Measurements from ENCODE around the gene MYBBP1A.

Gene MYBBP1A

GRCh38 chr17:4549781-4550533 lies 5.2 kb downstream of the MYBBP1A start:
- DNase-seq (ENCODE audit: low read depth in 3 of 3): no peak

DNA sequence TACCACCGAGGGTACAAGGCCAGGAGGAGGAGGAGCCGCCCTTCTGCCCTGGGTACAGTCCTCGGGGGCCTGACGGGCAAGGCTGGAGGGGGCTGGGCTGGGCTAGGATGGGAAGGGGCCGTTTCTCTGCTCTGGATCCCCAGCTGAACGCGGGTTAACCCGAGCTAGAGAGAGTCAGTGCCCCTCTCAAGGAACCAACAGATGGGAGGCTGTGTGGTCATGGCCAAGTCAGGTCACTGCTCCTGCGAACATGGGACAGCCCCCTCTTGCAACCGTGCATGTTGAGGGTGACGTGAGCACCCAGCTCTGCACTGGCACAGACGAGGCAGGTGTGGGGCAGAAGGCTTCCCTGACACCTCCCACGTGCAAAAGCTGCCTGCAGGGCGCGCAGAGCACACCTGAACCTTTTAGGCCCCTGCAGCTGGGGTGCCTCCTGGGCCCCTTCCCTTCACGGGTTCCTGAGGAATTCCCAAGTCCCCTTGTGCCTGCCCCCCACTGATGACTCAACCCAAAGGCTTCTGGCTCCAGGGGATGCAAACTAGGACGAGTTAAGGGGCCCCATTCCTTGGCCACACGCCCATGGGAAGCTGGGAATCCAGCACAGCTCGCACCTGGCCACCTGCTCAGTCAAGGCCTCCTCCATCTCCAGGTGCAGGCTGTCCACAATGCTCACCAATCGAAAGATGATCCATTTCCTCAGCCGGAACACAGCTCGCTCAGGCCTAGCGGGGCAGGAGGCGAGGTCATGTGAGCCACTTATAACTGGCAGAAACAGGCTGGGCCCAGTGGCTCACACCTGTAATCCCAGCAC lies 6.3 kb downstream of the MYBBP1A start:
- no peak for DNase-seq (ENCODE audit: low read depth in 3 of 3)

DNA sequence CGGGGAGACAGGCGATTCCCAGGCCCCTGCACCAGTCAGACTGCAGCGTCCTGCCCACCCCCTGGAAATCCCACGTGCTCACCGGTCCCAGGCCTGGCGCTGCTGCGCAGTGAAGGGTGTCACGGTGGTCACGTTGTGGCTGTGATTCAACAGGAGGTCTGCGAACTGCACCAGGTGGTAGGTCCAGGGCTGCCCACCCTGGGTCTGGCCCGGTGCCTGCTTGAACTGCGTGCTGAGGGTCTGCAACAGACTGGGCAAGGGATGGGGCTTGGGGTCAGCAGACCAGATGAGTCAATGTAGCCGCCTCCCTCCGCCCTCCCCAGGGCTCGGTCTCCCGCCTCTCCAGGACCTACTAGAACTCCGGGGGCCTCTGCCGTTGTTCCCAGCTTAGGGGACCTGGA lies 7.1 kb downstream of the MYBBP1A start:
- DNase-seq (ENCODE audit: low read depth in 3 of 3): no peak

GRCh38 chr17:4547118-4547906 lies 7.9 kb downstream of the MYBBP1A start:
- DNase-seq (ENCODE audit: low read depth in 3 of 3): no peak

DNA sequence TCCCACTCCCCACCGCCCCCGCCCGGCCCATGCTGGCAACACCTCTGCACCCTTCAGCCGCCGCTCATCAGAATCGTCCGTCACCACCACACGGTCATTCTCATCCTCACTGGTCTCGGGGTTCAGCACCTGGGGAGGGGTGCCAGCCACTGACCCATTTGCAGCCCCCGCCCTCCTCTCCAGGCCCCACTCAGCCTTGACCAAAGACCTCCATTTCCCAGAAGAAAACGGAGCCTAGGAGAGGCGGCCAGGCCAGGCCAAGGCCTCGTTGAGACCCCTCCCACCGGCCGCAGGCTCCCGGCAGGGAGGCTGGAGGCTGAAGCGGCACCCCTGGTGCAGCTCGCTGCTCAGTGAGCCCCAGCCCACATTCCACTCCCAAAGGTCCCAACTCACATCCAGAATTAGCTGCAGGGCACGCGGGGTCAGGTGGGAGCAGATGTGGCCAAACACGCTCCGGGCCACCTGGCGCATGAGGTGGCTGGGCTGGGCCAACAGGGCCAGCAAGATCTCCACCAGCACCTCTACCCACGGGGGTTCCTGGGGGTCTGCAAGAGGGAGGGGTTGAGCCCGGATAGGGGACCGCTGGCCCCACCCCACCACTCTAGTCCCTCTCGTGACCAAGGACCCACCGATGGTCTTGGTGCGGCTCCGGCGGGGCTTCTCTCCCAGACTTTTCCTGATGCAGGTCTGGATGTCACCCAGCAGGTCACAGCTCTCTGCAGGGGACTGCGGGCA lies 9.8 kb downstream of the MYBBP1A start:
- no peak for DNase-seq (ENCODE audit: low read depth in 3 of 3)

GRCh38 chr17:4544951-4545216 lies 10.3 kb downstream of the MYBBP1A start:
- no peak for DNase-seq (ENCODE audit: low read depth in 3 of 3)

- no peak for DNase-seq (ENCODE audit: low read depth in 3 of 3)
These were observed 10.8 kb downstream of the MYBBP1A start for GRCh38 chr17:4544135-4544950.

DNA sequence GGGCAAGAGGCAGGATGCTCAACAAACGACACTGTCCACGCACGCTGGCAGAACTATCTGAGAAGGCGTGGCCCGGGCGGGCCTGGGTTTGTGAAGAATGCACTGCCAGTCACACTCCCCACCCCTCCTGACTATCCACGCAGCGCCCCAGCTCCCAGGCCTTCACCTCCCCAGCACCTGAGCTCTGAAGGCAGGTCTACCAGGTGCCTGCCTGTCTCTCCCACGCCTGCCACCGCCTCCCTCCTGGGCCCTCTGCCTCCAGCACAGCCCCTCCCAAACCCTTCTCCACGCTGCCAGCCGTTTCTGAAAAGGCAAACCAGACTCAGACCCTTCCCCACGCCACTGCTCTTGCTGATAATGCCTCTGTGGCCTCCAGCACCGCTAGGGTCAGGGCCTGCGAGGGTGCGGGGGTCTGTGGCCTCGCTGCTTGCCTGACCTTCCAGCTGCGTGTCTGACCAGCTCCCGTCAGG lies 11.6 kb downstream of the MYBBP1A start:
- no peak for DNase-seq (ENCODE audit: low read depth in 3 of 3)

GRCh38 chr17:4542726-4543191 lies 12.4 kb downstream of the MYBBP1A start:
- DNase-seq (ENCODE audit: low read depth in 3 of 3): no peak

GRCh38 chr17:4542003-4542725 lies 13.0 kb downstream of the MYBBP1A start:
- DNase-seq (ENCODE audit: low read depth in 3 of 3): no peak

DNA sequence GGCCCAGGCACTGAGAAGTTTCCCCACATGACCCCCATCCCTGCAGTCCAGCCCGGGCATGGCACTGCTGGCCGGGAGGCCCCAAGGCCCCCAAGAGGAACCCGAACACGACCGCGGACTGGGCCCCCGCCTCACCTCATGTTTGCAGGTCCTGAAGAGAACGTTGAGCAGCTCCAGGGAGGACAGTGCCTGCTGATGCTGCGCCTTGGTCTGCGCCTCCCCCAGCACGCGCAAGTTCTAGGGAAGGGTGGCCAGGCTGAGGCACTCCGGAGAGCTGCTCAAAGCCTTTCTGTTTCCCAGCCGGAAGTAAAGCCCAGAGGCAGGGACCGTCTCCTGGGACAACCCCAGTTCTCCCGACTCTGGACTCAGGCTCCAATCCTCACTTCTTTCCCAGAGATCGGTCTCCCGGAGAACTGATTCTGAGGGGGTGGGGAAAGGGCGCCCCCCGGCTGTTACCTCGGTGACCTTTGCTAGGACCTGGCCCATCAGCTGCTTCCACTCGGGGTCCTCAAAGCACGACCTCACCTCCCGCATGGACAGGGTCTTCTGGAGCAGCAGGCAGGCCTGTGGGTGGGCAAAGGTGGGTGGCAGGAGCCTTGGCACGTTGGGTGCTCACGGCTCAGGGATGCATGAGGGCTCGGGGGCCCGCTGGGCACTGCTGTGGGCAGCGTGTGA lies 13.7 kb downstream of the MYBBP1A start:
- no peak for DNase-seq (ENCODE audit: low read depth in 3 of 3)

GRCh38 chr17:4540687-4541327 lies 14.4 kb downstream of the MYBBP1A start:
- no peak for DNase-seq (ENCODE audit: low read depth in 3 of 3)

DNA sequence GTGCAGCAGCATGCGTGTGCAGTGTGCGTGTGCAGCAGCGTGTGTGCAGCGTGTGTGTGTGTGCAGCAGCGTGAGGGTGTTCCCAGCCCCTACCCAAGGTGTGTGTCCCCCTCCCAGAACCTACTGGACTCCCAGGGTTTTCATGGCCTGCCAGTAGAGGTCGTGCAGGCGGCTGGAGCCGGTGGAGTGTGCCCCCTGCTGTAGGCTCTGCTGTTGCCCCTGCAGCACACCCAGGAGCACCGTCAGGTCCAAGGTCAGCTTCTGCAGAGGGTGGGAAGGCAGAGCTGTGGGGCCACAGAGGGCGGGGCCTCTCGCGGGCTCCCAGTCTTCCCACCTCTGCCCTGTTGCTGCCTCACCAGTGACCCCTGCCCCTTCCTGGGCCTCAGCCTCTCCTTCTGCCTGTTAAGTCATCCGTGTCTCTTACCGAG lies 14.9 kb downstream of the MYBBP1A start:
- no peak for DNase-seq (ENCODE audit: low read depth in 3 of 3)

DNA sequence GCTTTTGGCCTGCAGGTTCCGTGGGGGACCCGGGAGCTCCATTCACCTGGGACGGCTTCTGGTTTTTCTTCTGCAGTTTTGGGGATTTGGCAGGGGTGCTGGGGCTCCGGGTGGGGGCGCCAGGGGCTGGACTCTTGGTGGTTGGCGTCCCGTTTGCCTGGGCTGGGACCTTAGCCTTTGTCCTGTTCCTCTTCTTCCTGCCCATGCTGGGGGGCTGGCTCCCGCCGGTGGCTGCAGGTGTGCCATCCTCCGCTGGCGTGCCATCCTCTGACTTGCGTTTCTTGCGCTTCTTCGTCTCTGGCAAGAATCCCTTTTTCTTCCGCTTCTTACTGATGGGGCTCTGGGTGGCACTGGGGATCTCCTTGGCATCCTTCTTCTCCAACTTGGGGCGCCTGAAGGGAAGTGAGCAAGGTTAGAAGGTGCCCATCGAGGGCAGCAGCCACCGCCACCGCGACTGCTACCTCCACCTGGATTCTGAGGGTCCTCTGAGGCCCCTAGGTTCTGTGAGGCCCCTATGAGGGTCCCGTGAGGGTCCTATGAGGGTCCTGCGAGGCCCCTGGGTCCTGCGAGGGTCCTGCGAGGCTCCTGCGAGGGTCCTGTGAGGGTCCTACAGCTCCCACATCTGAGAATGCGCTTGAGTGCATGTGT lies 15.5 kb downstream of the MYBBP1A start:
- DNase-seq (ENCODE audit: low read depth in 3 of 3): no peak

- DNase-seq (ENCODE audit: low read depth in 3 of 3): no peak
These were observed 16.2 kb downstream of the MYBBP1A start for GRCh38 chr17:4539025-4539424.

DNA sequence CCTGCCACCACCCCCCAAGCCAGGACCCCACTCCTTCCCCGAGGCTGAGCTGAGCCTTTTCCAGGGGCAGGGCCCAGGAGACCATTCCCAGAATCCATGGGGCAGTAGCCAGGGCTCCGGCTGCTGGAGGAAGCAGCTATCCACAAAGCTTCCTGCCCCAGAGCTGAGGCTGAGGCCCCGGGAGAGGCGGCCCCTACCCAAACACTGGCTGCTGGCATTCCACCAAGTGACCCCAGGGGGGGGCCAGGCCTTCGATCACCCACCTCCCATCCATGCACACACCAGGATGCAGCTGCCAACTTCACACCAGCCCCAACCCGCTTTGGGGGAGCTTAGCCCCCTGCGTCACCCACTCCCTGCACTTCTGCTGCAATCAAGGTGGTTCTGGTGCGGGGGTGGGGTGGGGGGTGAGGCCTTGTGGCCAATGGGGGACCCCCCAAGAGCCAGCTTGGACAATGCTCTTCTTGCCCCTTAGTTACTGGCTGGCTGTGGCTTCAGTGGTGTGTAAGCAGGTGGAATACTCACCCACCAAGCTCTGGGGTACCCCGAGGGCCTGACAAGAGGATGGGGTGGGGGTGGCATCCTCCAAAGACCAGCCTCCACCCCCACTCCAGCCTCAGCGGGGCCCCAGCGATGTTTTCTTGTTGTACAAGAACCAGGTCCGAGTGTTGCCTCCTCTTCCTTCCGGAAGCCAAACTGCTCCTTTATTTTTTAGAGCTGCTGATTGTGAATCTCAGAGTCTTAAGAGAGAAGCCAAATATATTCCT lies 16.8 kb downstream of the MYBBP1A start:
- DNase-seq (ENCODE audit: low read depth in 3 of 3): no peak

DNA sequence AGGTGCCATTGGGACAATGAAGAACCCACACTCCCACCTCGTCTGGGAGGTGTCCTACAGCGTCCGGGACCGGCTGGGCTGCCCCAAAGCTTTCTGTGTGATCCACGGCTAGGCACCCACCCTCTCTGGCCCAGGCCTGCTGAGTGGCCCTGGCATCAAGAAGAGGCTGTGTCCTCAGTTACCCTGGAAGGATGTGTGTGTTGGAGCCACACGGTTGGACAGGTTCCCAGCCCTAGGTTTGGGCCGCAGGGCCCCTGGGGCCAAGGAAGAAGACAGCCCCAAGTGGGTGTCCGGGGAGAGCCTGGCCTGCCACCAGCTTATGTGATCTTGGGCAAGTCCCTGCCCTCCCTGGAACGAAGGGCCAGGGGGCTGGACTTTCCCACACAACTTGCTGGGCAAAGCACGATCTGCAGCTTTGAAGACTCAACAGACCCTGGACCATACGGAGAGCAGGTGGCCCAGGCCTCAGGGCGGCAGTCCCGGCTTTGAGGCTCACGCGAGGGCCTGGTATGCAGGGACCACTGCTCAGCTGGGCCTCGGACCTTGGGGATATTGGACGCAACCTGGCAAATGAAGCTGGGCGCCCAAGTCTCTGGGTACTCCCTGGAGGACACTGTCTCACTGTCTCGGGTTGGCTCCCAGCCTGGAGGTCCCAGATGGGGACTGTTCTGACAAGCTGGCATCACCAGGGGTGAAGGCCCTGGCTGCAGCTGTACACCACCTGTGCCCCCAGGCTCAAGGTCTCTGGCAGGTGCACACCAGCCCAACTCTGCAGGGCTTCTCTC lies 17.5 kb downstream of the MYBBP1A start:
- DNase-seq (ENCODE audit: low read depth in 3 of 3): no peak
